Testis (tissue), 2 donors: ENCODE data around the gene EIF4G1.

Source experiments
- CTCF ChIP-seq, 3 experiments: fragments of 450-650 bp in 2 of 3; fragments of 200-600 bp in 1 of 3; sonication (generic) in 1 of 3; IDR thresholded peaks; one replicate each; pipeline ENCODE4 v1.5.1; 2016 to 2019; ENCODE audit warnings: antibody characterized with exemption in 3 of 3, mild to moderate bottlenecking in 2 of 3, moderate library complexity in 1 of 3
- POLR2A ChIP-seq: fragments of 450-650 bp; IDR thresholded peaks from one replicate; pipeline ENCODE4 v1.6.1; 2017; ENCODE audit warnings: antibody characterized with exemption, mild to moderate bottlenecking, moderate library complexity

GRCh38 chr3:184341925-184342324, 27.5 kb downstream of the EIF4G1 start:
- no peak for TF ChIP-seq CTCF (IDR thresholded peaks at IDR 0.05)
- no peak for TF ChIP-seq POLR2A
